ENCODE results near the gene DCST1.
"Not testable (repeated sequence)": the region's sequence is repeated elsewhere in the genome, so short reads cannot be mapped to it uniquely, and the experiment has no call there.

DNA sequence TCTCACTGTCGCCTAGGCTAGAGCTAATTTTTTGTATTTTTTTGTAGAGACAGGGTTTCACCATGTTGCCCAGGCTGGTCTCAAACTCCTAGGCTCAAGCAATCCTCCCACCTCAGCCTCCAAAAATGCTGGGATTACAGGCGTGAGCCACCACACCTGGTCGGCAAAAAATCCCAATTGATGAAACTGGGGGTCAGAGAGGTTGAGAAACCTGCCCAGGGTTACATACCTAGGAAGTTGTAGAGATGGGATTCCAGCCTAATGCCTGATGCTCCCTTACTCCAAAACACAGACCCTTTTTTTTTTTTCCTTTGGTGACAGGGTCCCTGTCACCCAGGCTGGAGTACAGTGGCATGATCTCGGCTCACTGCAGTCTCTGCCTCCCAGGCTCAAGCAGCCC is 46.9 kb upstream of the DCST1 start:
- TF ChIP-seq, protein P1, sequence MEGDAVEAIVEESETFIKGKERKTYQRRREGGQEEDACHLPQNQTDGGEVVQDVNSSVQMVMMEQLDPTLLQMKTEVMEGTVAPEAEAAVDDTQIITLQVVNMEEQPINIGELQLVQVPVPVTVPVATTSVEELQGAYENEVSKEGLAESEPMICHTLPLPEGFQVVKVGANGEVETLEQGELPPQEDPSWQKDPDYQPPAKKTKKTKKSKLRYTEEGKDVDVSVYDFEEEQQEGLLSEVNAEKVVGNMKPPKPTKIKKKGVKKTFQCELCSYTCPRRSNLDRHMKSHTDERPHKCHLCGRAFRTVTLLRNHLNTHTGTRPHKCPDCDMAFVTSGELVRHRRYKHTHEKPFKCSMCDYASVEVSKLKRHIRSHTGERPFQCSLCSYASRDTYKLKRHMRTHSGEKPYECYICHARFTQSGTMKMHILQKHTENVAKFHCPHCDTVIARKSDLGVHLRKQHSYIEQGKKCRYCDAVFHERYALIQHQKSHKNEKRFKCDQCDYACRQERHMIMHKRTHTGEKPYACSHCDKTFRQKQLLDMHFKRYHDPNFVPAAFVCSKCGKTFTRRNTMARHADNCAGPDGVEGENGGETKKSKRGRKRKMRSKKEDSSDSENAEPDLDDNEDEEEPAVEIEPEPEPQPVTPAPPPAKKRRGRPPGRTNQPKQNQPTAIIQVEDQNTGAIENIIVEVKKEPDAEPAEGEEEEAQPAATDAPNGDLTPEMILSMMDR (conservative IDR thresholded peaks at IDR 0.05; ENCODE audit: low read depth, low read length), result not testable (repeated sequence)
- TF ChIP-seq EZH2 (IDR thresholded peaks at IDR 0.05; ENCODE audit: low read length, unreplicated experiment); EZH2phosphoT487 (IDR thresholded peaks at IDR 0.05; ENCODE audit: borderline replicate concordance, low read length): not testable (repeated sequence)
